RPMI7951 (cell line): Measurements from ENCODE around the gene BZW2. TPM values are rescaled to one million over a fixed set of nuclear protein-coding genes. Genes with fewer than 3 reads are reported as not detected.

Experiments
- DNase-seq: peaks from one replicate; pipeline ENCODE4 v3.0.0-alpha.2; 2012; ENCODE audit warnings: low read depth
- total RNA-seq: library from RNA; depleted of rRNA; stranded (reverse); fragments of >200 nt; shearing (Covaris generic); gene quantifications from 2 replicates; pipeline ENCODE4 v1.2.3, GENCODE V29; 2014; rRNA removed

BZW2 gene
- total RNA-seq, 1 experiment from 2014 or later: 220 TPM

- peak; percentile 64 for DNase-seq
Measured at GRCh38 chr7:16753102-16753931, 107.3 kb downstream of the BZW2 start, which contains the start of gene TSPAN13. TSPAN13 (plus strand) TSS chr7:16753755; CDS start chr7:16753968, 213 bp downstream.

DNA sequence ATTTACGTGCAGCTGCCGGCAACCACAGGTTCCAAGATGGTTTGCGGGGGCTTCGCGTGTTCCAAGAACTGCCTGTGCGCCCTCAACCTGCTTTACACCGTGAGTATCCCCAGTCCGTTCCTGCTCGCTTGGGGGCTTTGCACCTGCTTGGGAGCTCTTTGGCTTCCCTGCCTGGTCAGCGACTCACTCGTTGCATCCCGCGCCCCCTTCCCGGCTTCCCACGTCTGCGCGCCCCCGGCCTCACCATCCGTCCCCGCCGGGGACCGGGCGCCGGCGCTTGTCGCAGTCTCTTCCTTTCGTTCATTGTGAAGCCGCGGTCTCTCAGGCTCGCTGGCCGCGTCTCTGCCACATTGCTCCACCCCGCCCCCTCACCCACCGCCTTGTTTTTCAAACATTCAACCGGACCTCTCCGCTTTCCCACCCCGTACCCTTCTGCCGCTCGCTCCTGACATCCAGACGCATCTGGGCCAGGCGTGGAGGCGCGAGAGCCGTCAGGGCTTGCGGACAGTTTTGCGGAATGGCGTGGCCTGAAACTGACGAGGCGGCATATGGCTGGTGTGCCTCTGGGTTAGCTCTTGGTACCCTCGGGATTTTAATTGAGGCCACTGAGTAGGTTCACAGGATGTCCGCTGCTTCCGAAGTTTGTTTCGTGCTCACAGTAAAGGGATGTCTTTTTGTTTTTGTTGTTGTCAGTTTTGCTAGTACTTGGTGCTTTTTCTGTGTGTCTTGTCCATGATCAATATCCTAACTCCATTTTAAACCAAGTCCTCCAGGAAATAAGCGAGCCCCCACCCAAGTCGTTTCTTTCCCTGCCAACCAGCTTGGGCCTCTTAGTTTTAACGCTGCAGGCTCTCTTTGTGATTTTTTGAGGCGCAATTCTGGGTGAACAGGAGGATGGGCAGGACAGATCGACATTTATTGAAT is 108.2 kb downstream of the BZW2 start:
- peak; percentile 26 for DNase-seq

DNA sequence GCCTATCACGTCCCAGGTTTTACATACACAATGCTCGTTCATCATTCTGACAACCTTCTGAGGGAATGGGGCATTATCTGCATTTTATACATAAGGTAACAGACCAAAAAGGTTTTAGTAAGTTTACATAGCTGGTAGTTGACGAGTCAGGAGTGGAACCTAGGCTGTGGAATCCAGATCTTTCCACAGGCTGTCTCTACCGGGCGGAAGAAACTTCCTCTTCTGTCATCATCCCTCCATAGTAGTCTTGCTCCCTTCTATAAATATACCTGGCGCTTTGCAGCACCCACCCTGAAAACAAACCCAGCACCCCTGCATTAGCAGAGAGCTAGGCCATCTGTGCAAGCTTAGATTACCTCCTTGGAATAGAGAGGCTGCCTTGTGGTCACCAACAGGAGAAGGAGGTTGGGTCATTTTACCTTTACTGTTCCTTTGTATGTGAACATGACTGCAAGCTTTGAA is 108.9 kb downstream of the BZW2 start:
- DNase-seq: no peak

- DNase-seq: no peak
Measured at GRCh38 chr7:16755397-16755796, 109.4 kb downstream of the BZW2 start.

Other genes with a start within 250 kb of the BZW2 start
- gene CRPPA, start 224.6 kb upstream of the BZW2 start, total RNA-seq: 2.8 and 3.4 TPM in 2 replicates
- 0.10 and 0.12 TPM in 2 replicates for gene SOSTDC1, start 180.4 kb upstream of the BZW2 start, total RNA-seq
- not detected in 2 replicates for gene LRRC72, start 119.4 kb upstream of the BZW2 start, total RNA-seq
- gene ANKMY2, start 427 bp upstream of the BZW2 start, total RNA-seq: 34.0 and 43.1 TPM in 2 replicates
- 4.4 and 5.5 TPM in 2 replicates for gene TSPAN13, start 107.6 kb downstream of the BZW2 start, total RNA-seq
- not detected in 2 replicates for gene AGR2, start 158.8 kb downstream of the BZW2 start, total RNA-seq
- gene AGR3, start 235.8 kb downstream of the BZW2 start, total RNA-seq: not detected in 2 replicates